ENCODE data around the gene DHX16. TPM values are rescaled to one million over a fixed set of nuclear protein-coding genes. Genes with fewer than 3 reads are reported as not detected.

The DHX16 gene
- total and polyA plus RNA-seq, 9 of the 15 experiments (the other 6 are each of a cell fraction or from before 2014, with no cell fraction given) = 14.6 to 66.1 (median 47.5) TPM

DNA sequence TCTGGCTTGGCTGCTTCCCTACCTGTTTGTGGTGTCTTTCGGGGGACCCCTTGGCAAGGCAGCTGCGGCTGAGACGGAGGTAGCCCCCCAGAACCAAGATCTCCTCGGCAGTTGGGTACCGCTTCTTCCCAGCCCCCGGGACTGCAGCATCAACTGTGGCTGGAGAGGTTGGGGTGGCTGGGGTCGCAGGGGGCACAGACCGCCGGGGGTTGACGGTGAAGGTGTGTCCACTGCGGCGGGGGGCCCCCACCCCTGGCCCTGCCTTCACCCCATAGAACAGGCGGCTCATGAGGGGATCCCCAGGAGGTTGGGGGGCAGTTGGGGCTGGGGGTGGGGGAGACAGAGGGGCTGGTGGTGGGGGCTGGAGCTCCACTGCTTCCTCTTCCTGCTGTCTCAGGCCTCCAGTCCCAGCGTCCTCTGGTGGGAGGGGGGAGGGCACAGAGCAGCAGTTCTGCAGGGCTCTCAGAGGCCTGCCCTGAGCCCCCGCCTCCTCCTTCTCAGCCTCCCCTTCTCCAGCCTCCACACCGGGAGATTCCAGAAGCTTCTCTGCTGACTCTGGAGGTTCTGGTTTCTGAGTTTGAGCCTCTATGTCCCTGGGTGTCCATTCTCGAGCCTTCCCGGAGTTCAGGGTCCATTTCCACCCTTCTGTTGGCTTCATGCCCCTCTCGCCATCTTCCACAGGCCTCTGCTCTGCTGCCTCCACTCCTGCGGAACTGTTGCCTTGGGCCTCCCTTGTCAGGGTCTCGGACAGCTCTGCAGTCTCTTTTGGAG, 11.8 kb upstream of the DHX16 start (continued):
- TF ChIP-seq, protein P1, sequence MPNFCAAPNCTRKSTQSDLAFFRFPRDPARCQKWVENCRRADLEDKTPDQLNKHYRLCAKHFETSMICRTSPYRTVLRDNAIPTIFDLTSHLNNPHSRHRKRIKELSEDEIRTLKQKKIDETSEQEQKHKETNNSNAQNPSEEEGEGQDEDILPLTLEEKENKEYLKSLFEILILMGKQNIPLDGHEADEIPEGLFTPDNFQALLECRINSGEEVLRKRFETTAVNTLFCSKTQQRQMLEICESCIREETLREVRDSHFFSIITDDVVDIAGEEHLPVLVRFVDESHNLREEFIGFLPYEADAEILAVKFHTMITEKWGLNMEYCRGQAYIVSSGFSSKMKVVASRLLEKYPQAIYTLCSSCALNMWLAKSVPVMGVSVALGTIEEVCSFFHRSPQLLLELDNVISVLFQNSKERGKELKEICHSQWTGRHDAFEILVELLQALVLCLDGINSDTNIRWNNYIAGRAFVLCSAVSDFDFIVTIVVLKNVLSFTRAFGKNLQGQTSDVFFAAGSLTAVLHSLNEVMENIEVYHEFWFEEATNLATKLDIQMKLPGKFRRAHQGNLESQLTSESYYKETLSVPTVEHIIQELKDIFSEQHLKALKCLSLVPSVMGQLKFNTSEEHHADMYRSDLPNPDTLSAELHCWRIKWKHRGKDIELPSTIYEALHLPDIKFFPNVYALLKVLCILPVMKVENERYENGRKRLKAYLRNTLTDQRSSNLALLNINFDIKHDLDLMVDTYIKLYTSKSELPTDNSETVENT (CRISPR knock-in tag; IDR thresholded peaks at IDR 0.05) = no peak
- TF ChIP-seq, protein P2, sequence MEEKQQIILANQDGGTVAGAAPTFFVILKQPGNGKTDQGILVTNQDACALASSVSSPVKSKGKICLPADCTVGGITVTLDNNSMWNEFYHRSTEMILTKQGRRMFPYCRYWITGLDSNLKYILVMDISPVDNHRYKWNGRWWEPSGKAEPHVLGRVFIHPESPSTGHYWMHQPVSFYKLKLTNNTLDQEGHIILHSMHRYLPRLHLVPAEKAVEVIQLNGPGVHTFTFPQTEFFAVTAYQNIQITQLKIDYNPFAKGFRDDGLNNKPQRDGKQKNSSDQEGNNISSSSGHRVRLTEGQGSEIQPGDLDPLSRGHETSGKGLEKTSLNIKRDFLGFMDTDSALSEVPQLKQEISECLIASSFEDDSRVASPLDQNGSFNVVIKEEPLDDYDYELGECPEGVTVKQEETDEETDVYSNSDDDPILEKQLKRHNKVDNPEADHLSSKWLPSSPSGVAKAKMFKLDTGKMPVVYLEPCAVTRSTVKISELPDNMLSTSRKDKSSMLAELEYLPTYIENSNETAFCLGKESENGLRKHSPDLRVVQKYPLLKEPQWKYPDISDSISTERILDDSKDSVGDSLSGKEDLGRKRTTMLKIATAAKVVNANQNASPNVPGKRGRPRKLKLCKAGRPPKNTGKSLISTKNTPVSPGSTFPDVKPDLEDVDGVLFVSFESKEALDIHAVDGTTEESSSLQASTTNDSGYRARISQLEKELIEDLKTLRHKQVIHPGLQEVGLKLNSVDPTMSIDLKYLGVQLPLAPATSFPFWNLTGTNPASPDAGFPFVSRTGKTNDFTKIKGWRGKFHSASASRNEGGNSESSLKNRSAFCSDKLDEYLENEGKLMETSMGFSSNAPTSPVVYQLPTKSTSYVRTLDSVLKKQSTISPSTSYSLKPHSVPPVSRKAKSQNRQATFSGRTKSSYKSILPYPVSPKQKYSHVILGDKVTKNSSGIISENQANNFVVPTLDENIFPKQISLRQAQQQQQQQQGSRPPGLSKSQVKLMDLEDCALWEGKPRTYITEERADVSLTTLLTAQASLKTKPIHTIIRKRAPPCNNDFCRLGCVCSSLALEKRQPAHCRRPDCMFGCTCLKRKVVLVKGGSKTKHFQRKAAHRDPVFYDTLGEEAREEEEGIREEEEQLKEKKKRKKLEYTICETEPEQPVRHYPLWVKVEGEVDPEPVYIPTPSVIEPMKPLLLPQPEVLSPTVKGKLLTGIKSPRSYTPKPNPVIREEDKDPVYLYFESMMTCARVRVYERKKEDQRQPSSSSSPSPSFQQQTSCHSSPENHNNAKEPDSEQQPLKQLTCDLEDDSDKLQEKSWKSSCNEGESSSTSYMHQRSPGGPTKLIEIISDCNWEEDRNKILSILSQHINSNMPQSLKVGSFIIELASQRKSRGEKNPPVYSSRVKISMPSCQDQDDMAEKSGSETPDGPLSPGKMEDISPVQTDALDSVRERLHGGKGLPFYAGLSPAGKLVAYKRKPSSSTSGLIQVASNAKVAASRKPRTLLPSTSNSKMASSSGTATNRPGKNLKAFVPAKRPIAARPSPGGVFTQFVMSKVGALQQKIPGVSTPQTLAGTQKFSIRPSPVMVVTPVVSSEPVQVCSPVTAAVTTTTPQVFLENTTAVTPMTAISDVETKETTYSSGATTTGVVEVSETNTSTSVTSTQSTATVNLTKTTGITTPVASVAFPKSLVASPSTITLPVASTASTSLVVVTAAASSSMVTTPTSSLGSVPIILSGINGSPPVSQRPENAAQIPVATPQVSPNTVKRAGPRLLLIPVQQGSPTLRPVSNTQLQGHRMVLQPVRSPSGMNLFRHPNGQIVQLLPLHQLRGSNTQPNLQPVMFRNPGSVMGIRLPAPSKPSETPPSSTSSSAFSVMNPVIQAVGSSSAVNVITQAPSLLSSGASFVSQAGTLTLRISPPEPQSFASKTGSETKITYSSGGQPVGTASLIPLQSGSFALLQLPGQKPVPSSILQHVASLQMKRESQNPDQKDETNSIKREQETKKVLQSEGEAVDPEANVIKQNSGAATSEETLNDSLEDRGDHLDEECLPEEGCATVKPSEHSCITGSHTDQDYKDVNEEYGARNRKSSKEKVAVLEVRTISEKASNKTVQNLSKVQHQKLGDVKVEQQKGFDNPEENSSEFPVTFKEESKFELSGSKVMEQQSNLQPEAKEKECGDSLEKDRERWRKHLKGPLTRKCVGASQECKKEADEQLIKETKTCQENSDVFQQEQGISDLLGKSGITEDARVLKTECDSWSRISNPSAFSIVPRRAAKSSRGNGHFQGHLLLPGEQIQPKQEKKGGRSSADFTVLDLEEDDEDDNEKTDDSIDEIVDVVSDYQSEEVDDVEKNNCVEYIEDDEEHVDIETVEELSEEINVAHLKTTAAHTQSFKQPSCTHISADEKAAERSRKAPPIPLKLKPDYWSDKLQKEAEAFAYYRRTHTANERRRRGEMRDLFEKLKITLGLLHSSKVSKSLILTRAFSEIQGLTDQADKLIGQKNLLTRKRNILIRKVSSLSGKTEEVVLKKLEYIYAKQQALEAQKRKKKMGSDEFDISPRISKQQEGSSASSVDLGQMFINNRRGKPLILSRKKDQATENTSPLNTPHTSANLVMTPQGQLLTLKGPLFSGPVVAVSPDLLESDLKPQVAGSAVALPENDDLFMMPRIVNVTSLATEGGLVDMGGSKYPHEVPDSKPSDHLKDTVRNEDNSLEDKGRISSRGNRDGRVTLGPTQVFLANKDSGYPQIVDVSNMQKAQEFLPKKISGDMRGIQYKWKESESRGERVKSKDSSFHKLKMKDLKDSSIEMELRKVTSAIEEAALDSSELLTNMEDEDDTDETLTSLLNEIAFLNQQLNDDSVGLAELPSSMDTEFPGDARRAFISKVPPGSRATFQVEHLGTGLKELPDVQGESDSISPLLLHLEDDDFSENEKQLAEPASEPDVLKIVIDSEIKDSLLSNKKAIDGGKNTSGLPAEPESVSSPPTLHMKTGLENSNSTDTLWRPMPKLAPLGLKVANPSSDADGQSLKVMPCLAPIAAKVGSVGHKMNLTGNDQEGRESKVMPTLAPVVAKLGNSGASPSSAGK (IDR thresholded peaks at IDR 0.05) = no peak
- TF ChIP-seq SRSF7 (optimal IDR thresholded peaks at IDR 0.05; ENCODE audit: low read depth, low read length) (no peak), ETV1 (tag; conservative IDR thresholded peaks at IDR 0.05; ENCODE audit: low read depth) (0 out of 2 replicates have a peak, but pooled peaks have one; percentile 21), NFYB (IDR thresholded peaks at IDR 0.05; ENCODE audit: extremely low read depth, insufficient read length) (no peak), NONO (IDR thresholded peaks at IDR 0.05; ENCODE audit: low read depth in 2 of 2, low read length in 1 of 2) (no peak), NR2C1 (IDR thresholded peaks at IDR 0.05) (no peak), NR2C1 (tag; IDR thresholded peaks at IDR 0.05) (no peak)
- TF ChIP-seq, protein P3, sequence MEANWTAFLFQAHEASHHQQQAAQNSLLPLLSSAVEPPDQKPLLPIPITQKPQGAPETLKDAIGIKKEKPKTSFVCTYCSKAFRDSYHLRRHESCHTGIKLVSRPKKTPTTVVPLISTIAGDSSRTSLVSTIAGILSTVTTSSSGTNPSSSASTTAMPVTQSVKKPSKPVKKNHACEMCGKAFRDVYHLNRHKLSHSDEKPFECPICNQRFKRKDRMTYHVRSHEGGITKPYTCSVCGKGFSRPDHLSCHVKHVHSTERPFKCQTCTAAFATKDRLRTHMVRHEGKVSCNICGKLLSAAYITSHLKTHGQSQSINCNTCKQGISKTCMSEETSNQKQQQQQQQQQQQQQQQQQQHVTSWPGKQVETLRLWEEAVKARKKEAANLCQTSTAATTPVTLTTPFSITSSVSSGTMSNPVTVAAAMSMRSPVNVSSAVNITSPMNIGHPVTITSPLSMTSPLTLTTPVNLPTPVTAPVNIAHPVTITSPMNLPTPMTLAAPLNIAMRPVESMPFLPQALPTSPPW (CRISPR knock-in tag; IDR thresholded peaks at IDR 0.05) = peak; percentile 85
- TF ChIP-seq, protein P4, sequence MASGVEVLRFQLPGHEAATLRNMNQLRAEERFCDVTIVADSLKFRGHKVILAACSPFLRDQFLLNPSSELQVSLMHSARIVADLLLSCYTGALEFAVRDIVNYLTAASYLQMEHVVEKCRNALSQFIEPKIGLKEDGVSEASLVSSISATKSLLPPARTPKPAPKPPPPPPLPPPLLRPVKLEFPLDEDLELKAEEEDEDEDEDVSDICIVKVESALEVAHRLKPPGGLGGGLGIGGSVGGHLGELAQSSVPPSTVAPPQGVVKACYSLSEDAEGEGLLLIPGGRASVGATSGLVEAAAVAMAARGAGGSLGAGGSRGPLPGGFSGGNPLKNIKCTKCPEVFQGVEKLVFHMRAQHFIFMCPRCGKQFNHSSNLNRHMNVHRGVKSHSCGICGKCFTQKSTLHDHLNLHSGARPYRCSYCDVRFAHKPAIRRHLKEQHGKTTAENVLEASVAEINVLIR (CRISPR knock-in tag; IDR thresholded peaks at IDR 0.05) = no peak; the same call in 1 of the 2 replicates

Data from K562 (cell line).